ENCODE measurements around the gene TALDO1. TPM values are rescaled to one million over a fixed set of nuclear protein-coding genes. Genes with fewer than 3 reads are reported as not detected.

TALDO1 gene
- total and polyA plus RNA-seq, 3 donors from 2014 or later, result 84.8 to 88.1 (median 86.6) TPM

DNA sequence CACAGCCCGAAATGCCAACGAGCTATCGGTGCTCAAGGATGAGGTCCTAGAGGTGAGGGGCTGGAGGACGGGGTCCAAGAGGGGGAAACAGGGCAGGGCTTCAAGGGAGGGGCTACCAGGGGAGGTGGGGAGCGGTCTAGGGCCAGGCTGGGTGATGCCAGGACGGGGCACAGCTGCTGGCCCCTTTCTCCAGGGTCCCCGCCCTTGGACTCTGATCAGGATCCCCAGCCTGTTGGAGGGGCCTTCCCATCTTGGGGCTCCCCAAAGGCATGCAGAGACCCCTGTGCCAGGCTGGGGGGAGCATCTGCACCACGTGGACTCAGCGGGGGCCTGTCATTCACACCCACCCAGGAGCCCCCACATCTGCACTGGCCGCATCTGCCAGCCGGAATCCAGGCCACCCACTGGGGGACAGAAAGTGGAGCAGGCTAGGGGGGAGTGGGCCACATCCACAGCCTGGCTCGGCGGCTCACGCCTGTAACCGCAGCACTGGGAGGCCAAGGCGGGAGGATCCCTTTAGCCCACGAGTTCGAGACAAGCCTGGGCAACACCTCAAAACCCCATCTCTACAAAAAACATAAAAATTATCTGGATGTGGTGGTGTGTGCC lies 22.4 kb upstream of the TALDO1 start:
- H3K27ac ChIP-seq, result no peak overlapping the region
- TF ChIP-seq POLR2A (IDR thresholded peaks at IDR 0.05), result no peak
- TF ChIP-seq, protein P1, sequence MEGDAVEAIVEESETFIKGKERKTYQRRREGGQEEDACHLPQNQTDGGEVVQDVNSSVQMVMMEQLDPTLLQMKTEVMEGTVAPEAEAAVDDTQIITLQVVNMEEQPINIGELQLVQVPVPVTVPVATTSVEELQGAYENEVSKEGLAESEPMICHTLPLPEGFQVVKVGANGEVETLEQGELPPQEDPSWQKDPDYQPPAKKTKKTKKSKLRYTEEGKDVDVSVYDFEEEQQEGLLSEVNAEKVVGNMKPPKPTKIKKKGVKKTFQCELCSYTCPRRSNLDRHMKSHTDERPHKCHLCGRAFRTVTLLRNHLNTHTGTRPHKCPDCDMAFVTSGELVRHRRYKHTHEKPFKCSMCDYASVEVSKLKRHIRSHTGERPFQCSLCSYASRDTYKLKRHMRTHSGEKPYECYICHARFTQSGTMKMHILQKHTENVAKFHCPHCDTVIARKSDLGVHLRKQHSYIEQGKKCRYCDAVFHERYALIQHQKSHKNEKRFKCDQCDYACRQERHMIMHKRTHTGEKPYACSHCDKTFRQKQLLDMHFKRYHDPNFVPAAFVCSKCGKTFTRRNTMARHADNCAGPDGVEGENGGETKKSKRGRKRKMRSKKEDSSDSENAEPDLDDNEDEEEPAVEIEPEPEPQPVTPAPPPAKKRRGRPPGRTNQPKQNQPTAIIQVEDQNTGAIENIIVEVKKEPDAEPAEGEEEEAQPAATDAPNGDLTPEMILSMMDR (IDR thresholded peaks at IDR 0.05), result no peak
- no peak overlapping the region for H3K4me3 ChIP-seq
- no peaks in the 10 kb centered on the region for H3K27me3 ChIP-seq
- H3K4me1 ChIP-seq, result peaks cover 47% of the 10 kb centered on the region
- WGBS, 2 donors, result 68 to 73% methylated on average over 17 to 18 of the region's 18 CpGs
- intact Hi-C loops (cut with DNase I; ENCODE audit: low total_unique reads), result loop anchor here (10.0 kb wide), 1 partner anchor 170 kb away; no protein-coding TSS in a partner anchor
- no peaks in the 10 kb centered on the region for H3K9me3 ChIP-seq
- no peaks in the 10 kb centered on the region for H3K36me3 ChIP-seq (ENCODE audit: low read depth, missing control alignments)
- DNase-seq, result no peak

DNA sequence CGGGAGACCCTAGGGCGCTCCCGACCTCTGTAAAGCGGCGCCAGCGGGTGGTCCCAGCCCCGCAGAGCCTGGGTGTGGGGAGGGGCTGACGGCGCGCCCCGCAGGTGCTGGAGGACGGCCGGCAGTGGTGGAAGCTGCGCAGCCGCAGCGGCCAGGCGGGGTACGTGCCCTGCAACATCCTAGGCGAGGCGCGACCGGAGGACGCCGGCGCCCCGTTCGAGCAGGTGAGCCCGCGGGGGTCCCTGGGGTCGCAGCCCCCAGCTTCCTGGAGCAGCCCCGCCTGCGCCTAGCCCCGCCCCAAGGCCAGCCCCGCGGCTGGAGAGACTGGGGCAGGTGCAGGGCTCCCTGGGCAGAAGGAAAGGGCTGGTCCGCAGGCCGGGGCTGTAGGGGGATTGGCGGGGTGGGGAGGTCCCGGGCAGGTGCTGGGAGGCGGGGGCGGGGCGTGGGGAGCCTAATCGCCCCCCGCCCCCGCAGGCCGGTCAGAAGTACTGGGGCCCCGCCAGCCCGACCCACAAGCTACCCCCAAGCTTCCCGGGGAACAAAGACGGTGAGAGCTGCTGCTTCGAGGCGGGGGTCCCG lies 21.6 kb upstream of the TALDO1 start:
- Histone ChIP-seq H3K9me3 (no peaks in the 10 kb centered on the region), H3K36me3 (ENCODE audit: low read depth, missing control alignments) (no peaks in the 10 kb centered on the region), H3K27me3 (no peaks in the 10 kb centered on the region), H3K4me3 (peak overlapping the region in 1 of 2 donors; percentile 4), H3K4me1 (peaks cover 45% of the 10 kb centered on the region), H3K27ac (peak overlapping the region in 1 of 2 donors; percentile 83)
- WGBS, 2 donors, result 11 to 15% methylated on average over 6 to 29 of the region's 53 CpGs
- intact Hi-C loops (cut with DNase I; ENCODE audit: low total_unique reads), result loop anchor here (10.0 kb wide), 1 partner anchor 171 kb away; no protein-coding TSS in a partner anchor
- no peak for DNase-seq
- TF ChIP-seq, protein P1 (IDR thresholded peaks at IDR 0.05), result no peak
- TF ChIP-seq POLR2A (IDR thresholded peaks at IDR 0.05), result no peak

DNA sequence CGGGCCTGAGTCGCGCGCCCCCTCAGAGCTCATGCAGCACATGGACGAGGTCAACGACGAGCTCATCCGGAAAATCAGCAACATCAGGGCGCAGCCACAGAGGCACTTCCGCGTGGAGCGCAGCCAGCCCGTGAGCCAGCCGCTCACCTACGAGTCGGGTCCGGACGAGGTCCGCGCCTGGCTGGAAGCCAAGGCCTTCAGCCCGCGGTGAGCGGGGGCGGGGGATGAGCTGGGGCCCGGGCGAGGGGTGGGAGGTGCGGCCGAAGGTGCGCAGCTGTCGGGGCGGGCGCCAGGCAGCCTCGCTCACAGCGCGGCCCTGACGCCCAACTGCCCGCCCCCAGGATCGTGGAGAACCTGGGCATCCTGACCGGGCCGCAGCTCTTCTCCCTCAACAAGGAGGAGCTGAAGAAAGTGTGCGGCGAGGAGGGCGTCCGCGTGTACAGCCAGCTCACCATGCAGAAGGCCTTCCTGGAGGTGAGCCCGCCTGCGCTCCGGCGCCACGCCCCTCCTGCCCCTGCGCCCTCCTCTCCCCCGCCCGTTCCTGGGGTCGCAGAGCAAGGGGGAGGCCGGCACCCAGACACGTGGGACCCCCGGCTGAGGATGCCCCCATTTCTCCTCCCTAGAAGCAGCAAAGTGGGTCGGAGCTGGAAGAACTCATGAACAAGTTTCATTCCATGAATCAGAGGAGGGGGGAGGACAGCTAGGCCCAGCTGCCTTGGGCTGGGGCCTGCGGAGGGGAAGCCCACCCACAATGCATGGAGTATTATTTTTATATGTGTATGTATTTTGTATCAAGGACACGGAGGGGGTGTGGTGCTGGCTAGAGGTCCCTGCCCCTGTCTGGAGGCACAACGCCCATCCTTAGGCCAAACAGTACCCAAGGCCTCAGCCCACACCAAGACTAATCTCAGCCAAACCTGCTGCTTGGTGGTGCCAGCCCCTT lies 20.7 kb upstream of the TALDO1 start:
- intact Hi-C loops (cut with DNase I; ENCODE audit: low total_unique reads), result loop anchor here (10.0 kb wide), 1 partner anchor 172 kb away; no protein-coding TSS in a partner anchor
- H3K4me1 ChIP-seq, result peaks cover 38% of the 10 kb centered on the region
- DNase-seq, result peak; percentile 60
- no peaks in the 10 kb centered on the region for H3K9me3 ChIP-seq
- TF ChIP-seq, protein P1 (IDR thresholded peaks at IDR 0.05), result no peak
- no peak for TF ChIP-seq POLR2A (IDR thresholded peaks at IDR 0.05)
- H3K4me3 ChIP-seq, result peak overlapping the region in 1 of 2 donors; percentile 4
- WGBS, 2 donors, result 7 to 8% methylated on average over 12 to 61 of the region's 61 CpGs
- H3K27ac ChIP-seq, result peak overlapping the region; percentile 66 to 83
- no peaks in the 10 kb centered on the region for H3K27me3 ChIP-seq
- H3K36me3 ChIP-seq (ENCODE audit: low read depth, missing control alignments), result no peaks in the 10 kb centered on the region

DNA sequence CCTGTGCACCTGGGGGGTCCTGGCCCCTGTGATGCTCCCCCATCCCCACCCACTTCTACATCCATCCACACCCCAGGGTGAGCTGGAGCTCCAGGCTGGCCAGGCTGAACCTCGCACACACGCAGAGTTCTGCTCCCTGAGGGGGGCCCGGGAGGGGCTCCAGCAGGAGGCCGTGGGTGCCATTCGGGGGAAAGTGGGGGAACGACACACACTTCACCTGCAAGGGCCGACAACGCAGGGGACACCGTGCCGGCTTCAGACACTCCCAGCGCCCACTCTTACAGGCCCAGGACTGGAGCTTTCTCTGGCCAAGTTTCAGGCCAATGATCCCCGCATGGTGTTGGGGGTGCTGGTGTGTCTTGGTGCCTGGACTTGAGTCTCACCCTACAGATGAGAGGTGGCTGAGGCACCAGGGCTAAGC lies 20.0 kb upstream of the TALDO1 start:
- no peak for DNase-seq
- WGBS, 2 donors, result 74 to 81% methylated on average over 5 to 12 of the region's 12 CpGs
- Histone ChIP-seq H3K36me3 (ENCODE audit: low read depth, missing control alignments) (no peaks in the 10 kb centered on the region), H3K9me3 (no peaks in the 10 kb centered on the region), H3K4me1 (peaks cover 38% of the 10 kb centered on the region), H3K4me3 (no peak overlapping the region), H3K27ac (peak overlapping the region; percentile 76 to 83), H3K27me3 (no peaks in the 10 kb centered on the region)
- TF ChIP-seq POLR2A (IDR thresholded peaks at IDR 0.05), result no peak
- TF ChIP-seq, protein P1 (IDR thresholded peaks at IDR 0.05), result no peak
- intact Hi-C loops (cut with DNase I; ENCODE audit: low total_unique reads), result loop anchor here (10.0 kb wide), 1 partner anchor 172 kb away; no protein-coding TSS in a partner anchor

Data from testis (tissue), 3 donors.